HG03159 (cell line): Measurements from ENCODE around the gene WNT3.
"Not testable (repeated sequence)": the region's sequence is repeated elsewhere in the genome, so short reads cannot be mapped to it uniquely, and the experiment has no call there.

Experiments used
- ATAC-seq: cut with Tn5 transposase; IDR thresholded peaks from one replicate; pipeline ENCODE4 v1.9.1; 2021; ENCODE audit warnings: mild to moderate bottlenecking, moderate library complexity; ENCODE audit not compliant: unreplicated experiment

Gene WNT3

GRCh38 chr17:46818316-46818928 lies at the start of gene WNT3:
WNT3 (minus strand) TSS chr17:46818692; CDS start chr17:46818597, 95 bp downstream.
- ATAC-seq = no peak

- no peak for ATAC-seq
Observed at GRCh38 chr17:46866747-46867146, 48.3 kb upstream of the WNT3 start.

DNA sequence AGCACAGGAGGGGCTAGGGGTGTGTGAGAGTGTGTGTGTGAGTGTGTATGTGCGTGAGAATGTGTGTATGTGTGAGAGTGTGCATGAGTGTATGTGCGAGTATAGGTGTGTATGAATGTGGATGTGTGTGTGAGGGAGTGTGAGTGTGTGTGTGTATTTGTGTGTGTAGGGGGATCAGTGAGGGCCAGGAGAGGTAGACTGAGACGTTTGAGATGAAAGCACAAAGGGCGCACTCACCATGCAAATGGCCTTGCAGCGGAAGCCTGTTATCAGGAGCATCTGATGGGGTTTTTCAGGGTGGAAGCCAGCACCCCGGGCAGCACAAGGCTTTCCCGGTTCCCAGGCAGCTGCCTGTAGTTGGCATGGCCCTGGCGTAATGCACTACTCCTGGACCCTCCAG lies 47.8 kb upstream of the WNT3 start:
- no peak for ATAC-seq

- no peak for ATAC-seq
Observed at GRCh38 chr17:46865100-46865499, 46.6 kb upstream of the WNT3 start.

DNA sequence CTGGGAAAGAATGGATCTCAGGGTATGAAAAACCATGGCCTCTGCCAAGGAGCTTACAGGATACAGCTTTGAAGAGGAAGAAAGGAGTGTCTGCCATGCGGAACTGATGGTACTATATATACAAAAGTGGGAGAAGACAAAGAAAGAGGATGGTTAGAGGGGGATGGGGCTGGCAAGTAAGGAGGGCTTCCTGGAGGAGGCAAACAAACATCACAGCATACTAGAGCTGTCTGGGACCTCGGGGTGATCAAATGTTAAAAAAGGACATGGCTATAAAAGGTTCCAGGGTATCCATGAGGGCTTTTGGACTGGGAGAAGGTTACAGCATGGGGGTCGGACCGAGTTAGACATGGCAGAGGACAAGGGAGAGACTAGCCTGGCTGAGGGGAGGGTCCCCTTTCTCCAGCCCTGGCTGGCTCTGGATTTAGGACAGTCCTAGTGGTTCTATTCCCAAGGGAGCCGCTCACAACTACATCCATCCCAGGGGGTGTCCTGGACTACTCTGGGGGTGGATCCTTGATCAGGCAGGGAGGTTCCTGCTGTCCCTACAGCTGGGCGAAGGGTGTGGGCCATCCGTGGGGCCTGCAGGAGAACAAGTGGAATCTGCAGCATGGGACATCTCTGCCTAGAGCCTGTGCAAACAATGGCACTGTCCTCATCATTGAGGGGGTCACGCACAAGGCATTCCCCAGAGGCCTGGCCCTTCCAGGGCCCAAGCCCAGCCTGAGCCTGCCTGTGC lies 45.1 kb upstream of the WNT3 start:
- ATAC-seq = no peak

DNA sequence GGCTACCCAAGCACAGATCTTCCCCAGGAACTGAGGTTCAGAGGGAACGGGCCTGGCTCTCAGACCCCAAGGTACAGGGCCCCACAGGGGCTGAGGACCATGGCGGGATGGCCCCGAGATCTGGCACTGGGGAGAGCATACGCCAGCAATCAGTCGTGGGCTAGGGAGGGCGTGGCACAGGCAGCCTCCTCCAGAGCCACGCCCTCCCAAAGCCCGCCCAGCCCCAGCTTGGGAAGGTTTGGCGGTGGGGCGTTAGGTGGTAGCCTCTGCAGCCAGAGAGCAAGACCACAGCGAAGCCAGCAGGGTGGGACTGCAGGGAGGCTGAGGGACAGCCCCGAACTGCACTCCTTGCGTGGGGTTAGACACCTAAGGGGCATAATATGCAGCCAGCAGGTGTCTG lies 44.5 kb upstream of the WNT3 start:
- ATAC-seq = no peak

DNA sequence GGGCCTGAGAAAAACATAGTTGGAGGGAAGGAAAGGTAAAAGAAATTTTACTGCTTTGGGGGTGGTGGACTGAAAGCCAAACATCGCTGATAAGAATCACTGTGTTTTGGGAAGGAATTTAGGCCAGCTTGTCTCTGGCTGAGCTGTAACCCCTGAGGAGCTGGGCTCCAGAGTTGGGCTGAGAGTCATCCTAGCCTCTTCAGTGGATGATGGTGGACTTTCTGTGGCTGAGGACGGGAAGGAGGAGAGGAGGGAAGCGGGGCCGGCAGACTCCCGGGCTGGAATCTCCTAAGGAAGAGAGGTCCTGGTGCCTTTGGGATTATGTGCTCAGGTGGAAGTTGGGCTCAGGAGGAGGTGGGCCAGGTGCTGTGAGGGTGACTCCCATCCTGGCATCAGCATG lies 41.5 kb upstream of the WNT3 start:
- no peak for ATAC-seq

- ATAC-seq = no peak
Observed at GRCh38 chr17:46857600-46857999, 39.1 kb upstream of the WNT3 start.

- ATAC-seq = no peak
Observed at GRCh38 chr17:46854948-46855347, 36.5 kb upstream of the WNT3 start.

- no peak for ATAC-seq
Observed at GRCh38 chr17:46854515-46854914, 36.0 kb upstream of the WNT3 start.

- ATAC-seq = no peak
Observed at GRCh38 chr17:46853896-46854444, 35.5 kb upstream of the WNT3 start.

GRCh38 chr17:46851029-46851741 lies 32.7 kb upstream of the WNT3 start, which contains the start of gene WNT9B:
WNT9B (plus strand) TSS chr17:46851583; CDS start chr17:46851639, 56 bp downstream.
- ATAC-seq = no peak

DNA sequence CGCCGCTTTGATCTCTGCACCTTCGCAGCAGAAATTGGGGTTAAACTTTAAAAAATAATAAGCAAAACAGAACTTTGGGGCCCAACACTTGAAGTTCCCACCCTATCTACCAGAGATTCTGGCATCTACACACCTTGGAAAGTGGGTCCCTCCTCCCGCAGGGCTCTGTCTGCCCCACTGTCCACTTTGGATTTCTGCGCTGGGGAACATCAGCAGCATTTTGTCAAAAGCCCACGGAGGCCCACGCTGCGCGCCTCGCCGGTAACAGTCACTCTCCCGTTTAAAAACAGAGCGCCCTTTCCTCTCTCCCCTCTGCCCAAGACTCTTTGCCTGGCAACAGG lies 32.2 kb upstream of the WNT3 start:
- no peak for ATAC-seq

GRCh38 chr17:46848534-46848933 lies 30.0 kb upstream of the WNT3 start:
- ATAC-seq = no peak

GRCh38 chr17:46847204-46848191 lies 29.0 kb upstream of the WNT3 start:
- ATAC-seq = no peak

DNA sequence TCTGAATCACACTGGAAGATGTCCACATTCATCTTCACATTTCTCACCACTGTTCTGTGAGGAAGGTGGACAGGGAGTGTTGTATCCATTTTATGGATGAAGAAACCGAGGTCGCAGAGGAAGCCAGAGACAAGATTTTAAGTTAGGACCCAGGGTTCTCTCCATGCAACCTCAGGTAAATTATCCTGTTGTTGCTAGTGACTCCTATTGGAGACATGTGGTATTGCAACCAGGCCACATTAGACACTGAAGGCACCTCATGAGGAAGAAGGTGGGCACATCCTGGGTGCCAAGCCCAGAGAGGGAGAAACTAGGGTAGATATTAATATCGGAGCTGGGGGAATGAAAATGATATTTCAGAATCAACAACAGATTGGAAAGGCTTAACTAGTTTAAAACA lies 24.3 kb upstream of the WNT3 start:
- no peak for ATAC-seq

DNA sequence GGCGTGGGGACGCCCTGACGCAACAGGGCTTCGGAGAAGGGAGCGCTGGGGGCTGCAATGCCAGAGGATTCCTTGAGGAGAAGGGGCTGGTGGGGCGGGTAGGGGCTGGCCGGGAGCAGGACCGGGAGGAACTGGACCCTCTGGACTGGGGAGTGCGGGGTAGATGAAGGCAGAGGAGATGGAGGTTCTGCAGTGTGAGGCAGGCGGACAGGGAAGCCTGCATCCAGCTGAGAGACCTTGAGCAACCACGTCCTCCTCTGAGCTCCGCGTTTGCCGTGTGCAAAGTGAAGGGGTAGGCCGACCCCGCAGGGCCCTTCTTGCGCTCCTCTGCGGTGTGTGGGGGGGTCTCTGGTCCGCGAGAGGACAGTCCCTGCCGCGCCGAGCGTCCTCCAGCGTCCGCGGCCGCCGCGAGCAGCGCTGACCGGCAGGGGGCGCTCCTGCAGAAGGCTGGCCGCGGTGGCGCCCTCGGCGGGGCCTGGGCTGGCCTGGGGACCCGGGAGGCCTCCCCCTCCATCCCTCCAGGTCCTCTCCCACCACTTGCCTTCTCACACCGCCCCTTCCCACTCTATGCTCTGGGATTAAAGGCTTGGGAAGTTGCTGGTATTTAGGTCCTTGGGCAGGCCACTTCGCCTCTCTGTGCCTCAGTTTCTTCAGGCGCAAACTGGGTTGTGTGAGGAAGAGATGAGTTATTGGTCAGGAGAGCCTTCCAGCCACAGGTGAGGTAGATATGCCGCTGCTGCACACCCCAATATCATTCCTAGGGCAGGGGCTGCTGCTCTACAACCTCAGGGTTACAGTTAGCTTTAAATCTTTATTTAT lies 23.3 kb upstream of the WNT3 start:
- ATAC-seq = no peak

- not testable (repeated sequence) for ATAC-seq
Observed at GRCh38 chr17:46840596-46840995, 22.1 kb upstream of the WNT3 start.

GRCh38 chr17:46839211-46839610 lies 20.7 kb upstream of the WNT3 start:
- ATAC-seq = no peak

DNA sequence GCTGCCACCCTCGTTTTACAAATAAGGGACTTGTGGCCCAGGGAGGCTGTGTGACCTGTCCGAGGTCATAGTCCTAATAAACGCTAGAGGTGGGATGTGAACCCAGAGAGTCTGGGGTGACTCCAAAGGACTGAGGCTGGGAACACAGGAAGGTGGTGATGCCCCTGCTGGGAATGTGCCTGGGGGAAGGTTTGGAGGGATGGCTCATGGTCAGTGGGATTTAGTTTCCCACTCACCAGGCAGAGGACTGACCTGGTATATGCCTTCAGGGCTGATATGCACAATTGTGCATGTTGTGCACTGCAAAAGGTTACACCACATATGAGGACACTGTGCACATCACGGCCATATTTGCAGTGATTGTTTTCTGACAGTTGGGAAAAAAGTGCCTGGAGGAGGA lies 19.0 kb upstream of the WNT3 start:
- ATAC-seq = no peak
